HG03095 (cell line): ENCODE data around the gene TMEM144.
A peak's percentile ranks its signal among the peaks of the same experiment; 100 is the strongest.
"Not testable (repeated sequence)": the region's sequence is repeated elsewhere in the genome, so short reads cannot be mapped to it uniquely, and the experiment has no call there.

Experiments
- ATAC-seq: cut with Tn5 transposase; IDR thresholded peaks from one replicate; pipeline ENCODE4 v1.9.1; 2021; ENCODE audit warnings: moderate library complexity; ENCODE audit not compliant: unreplicated experiment

Gene TMEM144

GRCh38 chr4:158190718-158191117 is 19.6 kb upstream of the TMEM144 start:
- no peak for ATAC-seq

GRCh38 chr4:158192439-158193158 is 17.7 kb upstream of the TMEM144 start:
- no peak for ATAC-seq

- peak; percentile 61 for ATAC-seq
Observed at GRCh38 chr4:158193171-158193749, 17.0 kb upstream of the TMEM144 start.

- no peak for ATAC-seq
Observed at GRCh38 chr4:158195297-158195696, 15.0 kb upstream of the TMEM144 start.

GRCh38 chr4:158197194-158197776 is 13.0 kb upstream of the TMEM144 start:
- no peak for ATAC-seq

GRCh38 chr4:158200214-158200613 is 10.1 kb upstream of the TMEM144 start:
- no peak for ATAC-seq

- no peak for ATAC-seq
Observed at GRCh38 chr4:158201322-158201721, 9.0 kb upstream of the TMEM144 start.

- ATAC-seq = no peak
Observed at GRCh38 chr4:158201876-158202275, 8.4 kb upstream of the TMEM144 start.

GRCh38 chr4:158202481-158202880 is 7.8 kb upstream of the TMEM144 start:
- no peak for ATAC-seq

- no peak for ATAC-seq
Observed at GRCh38 chr4:158203436-158203835, 6.8 kb upstream of the TMEM144 start.

- ATAC-seq = no peak
Observed at GRCh38 chr4:158203929-158204328, 6.4 kb upstream of the TMEM144 start.

- ATAC-seq = peak; percentile 74
Observed at GRCh38 chr4:158208963-158209640, 1.2 kb upstream of the TMEM144 start.

GRCh38 chr4:158211222-158211621 is 936 bp downstream of the TMEM144 start:
- no peak for ATAC-seq

GRCh38 chr4:158213466-158213865 is 3.2 kb downstream of the TMEM144 start:
- ATAC-seq = no peak

GRCh38 chr4:158214856-158215255 is 4.6 kb downstream of the TMEM144 start:
- no peak for ATAC-seq

GRCh38 chr4:158217763-158218162 is 7.5 kb downstream of the TMEM144 start:
- no peak for ATAC-seq

- ATAC-seq = no peak
Observed at GRCh38 chr4:158219623-158220022, 9.3 kb downstream of the TMEM144 start.

GRCh38 chr4:158224318-158224717 is 14.0 kb downstream of the TMEM144 start:
- ATAC-seq = not testable (repeated sequence)

GRCh38 chr4:158224999-158225398 is 14.7 kb downstream of the TMEM144 start:
- ATAC-seq = not testable (repeated sequence)

GRCh38 chr4:158227880-158228279 is 17.6 kb downstream of the TMEM144 start:
- not testable (repeated sequence) for ATAC-seq

- ATAC-seq = not testable (repeated sequence)
Observed at GRCh38 chr4:158228399-158228798, 18.1 kb downstream of the TMEM144 start.

- no peak for ATAC-seq
Observed at GRCh38 chr4:158229768-158230167, 19.5 kb downstream of the TMEM144 start.
